ENCODE measurements around the gene MEGF11.

GRCh38 chr15:66294157-66294931 lies 40.8 kb upstream of the MEGF11 start:
- no peak for TF ChIP-seq CTCF (IDR thresholded peaks at IDR 0.05)
- no peak for TF ChIP-seq POLR2AphosphoS5 (IDR thresholded peaks at IDR 0.05)

Data from breast epithelium (tissue), 3 donors.